Gastroesophageal sphincter (tissue), 3 donors: ENCODE data around the gene CSTF1.

Experiments used
- POLR2A ChIP-seq, 2 donors: fragments of 450-650 bp; IDR thresholded peaks; one replicate each; pipeline ENCODE4 v1.6.1; 2017; ENCODE audit warnings: antibody characterized with exemption in 2 of 2, mild to moderate bottlenecking in 2 of 2, moderate library complexity in 1 of 2
- TF ChIP-seq, protein P1 (sequence below), 4 experiments: fragments of 200-600 bp in 2 of 4; fragments of 450-650 bp in 2 of 4; sonication (generic) in 1 of 4; IDR thresholded peaks; one replicate each; pipeline ENCODE4 v1.5.1; 2017 to 2019; ENCODE audit warnings: antibody characterized with exemption in 4 of 4, mild to moderate bottlenecking in 2 of 4, moderate library complexity in 2 of 4

DNA sequence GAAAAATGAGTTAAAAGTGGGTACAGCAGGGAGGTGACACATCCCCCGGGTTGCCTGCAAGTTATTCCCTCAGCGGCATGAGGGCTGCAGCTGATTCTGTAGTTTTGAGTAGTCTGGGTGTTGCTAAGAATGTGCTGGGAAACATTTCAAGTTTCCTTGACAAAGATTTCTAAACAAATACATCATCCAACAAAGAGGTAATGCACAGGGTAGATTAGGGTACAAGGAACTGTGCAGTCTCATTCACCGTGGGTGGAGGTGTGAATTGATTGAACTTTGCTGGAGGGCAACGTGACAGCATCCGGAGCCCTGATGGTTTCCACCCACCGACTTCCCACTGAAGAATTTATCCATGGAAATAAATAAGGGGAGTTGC, 41.4 kb downstream of the CSTF1 start:
- TF ChIP-seq, protein P1, sequence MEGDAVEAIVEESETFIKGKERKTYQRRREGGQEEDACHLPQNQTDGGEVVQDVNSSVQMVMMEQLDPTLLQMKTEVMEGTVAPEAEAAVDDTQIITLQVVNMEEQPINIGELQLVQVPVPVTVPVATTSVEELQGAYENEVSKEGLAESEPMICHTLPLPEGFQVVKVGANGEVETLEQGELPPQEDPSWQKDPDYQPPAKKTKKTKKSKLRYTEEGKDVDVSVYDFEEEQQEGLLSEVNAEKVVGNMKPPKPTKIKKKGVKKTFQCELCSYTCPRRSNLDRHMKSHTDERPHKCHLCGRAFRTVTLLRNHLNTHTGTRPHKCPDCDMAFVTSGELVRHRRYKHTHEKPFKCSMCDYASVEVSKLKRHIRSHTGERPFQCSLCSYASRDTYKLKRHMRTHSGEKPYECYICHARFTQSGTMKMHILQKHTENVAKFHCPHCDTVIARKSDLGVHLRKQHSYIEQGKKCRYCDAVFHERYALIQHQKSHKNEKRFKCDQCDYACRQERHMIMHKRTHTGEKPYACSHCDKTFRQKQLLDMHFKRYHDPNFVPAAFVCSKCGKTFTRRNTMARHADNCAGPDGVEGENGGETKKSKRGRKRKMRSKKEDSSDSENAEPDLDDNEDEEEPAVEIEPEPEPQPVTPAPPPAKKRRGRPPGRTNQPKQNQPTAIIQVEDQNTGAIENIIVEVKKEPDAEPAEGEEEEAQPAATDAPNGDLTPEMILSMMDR (IDR thresholded peaks at IDR 0.05), result no peak
- no peak for TF ChIP-seq POLR2A (IDR thresholded peaks at IDR 0.05)
